ENCODE data around the gene CATSPER1.

CATSPER1 gene

DNA sequence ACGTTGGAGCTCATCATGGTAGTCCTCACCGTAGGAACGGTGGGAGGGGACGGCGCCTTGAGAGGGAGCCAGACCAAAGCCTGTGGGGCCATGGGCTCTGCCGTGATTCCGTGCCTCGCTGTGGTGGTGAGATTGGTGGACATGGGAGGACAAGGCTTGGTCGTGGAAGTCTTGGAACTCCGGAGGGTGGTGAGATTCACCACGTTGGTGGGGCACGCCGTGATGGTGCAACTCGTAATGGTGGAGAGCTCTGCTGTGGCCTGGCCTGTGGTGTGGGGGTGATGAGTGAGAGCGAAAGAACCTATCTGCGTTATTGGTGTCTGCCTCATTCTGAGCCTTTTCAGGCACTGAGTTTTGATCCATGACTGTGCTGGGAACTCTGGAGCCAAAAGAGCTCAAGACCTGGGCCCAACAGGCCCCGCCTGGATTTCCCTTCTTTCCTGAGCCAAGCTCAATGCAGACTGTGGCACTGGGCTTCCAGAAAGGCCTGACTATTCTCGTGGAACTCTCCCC lies at the start of gene CATSPER1:
CATSPER1 (minus strand) TSS at position 463 of the 513 bp plus-strand sequence; CDS start at position 363, 100 bp downstream.
- no peak for DNase-seq

DNA sequence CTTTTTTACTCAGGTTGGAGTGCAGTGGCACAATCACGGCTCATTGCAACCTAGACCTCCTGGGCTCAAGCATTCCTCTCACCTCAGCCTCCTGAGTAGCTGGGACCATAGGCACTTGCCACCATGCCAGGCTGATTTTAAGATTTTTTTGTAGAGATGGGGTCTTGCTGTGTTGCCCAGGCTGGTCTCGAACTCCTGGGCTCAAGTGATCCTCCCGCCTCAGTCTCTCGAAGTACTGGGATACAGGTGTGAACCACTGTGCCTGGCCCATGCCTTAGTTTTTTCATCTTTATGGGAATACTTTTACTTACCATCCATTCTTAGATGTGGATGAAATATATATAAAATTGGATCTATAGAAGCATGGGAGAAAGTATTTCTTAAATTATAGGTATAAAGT lies 49.0 kb upstream of the CATSPER1 start:
- no peak for DNase-seq

DNA sequence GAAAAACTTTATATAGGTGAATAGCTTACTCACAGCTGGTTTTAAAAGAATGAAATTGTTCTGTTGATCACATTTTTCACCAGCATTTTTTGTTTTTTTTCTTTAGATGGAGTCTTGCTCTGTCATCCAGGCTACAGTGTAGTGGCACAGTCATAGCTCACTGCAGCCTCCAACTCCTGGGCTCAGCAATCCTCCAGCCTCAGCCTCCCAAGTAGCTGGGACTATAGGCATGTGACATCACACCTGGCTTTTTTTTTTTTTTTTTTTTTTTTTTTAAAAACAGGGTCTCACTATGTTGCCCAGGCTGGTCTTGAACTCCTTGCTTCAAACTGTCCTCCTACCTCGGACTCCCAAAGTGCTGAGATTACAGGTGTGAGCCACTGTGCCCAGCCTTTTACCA lies 47.4 kb upstream of the CATSPER1 start:
- DNase-seq: no peak

DNA sequence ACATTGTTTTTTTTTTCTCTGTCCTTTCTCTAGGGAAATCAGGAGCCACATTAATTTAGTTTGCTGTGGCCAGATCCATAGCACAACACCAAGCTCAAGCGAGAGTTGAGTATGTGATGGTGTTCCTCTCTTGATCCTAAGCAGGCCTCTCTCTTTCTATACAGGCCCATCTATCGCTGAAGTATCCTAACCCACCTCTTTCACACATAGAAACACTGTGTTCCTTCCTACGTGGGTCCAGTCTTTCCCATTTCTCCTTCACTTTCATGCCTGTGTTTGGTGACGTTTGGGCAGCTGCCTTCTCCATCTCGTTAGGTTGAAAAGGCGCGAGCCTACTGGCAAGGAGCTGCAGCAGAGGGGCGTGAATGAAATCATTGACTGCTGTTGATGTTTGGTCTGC lies 46.2 kb upstream of the CATSPER1 start:
- no peak for DNase-seq

DNA sequence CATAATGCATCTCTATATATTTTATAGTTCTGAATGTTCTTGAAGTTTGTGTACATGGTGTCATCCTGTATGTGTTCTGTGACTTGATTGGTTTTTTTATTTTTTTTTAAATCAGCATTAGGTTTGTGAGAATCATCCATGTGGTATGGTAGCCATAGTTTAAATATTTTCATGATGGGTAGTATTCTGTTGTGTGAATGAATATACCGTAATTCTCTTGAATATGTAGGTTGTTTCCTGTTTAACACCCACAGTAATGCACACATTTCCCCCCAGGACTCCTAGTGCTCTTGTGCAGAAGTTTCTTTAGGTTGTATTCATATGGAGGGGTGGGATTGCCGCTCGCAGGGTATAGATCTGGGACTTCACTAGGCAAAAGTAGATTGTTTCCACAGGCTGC lies 45.8 kb upstream of the CATSPER1 start:
- no peak for DNase-seq

DNA sequence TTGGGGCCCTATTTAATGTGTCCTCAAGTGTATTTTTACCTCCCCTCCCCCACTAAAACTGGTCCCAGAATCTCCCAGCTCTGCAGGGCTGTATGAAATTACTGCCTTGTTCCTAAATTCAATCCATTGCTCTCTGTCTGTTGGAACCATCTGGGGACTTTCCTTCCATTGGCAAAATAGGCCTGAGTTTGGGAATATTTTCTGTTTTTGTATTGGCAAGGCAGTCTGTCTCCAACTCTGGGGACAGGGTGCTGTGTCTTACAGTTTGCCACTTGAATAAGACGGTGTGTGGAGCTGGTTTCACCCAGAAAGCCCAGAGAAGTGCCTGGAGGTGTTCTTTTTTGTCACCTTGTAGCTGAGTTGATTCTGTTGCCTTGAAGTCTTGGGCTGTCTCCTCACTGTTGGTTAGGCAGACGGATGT lies 45.1 kb upstream of the CATSPER1 start:
- no peak for DNase-seq

DNA sequence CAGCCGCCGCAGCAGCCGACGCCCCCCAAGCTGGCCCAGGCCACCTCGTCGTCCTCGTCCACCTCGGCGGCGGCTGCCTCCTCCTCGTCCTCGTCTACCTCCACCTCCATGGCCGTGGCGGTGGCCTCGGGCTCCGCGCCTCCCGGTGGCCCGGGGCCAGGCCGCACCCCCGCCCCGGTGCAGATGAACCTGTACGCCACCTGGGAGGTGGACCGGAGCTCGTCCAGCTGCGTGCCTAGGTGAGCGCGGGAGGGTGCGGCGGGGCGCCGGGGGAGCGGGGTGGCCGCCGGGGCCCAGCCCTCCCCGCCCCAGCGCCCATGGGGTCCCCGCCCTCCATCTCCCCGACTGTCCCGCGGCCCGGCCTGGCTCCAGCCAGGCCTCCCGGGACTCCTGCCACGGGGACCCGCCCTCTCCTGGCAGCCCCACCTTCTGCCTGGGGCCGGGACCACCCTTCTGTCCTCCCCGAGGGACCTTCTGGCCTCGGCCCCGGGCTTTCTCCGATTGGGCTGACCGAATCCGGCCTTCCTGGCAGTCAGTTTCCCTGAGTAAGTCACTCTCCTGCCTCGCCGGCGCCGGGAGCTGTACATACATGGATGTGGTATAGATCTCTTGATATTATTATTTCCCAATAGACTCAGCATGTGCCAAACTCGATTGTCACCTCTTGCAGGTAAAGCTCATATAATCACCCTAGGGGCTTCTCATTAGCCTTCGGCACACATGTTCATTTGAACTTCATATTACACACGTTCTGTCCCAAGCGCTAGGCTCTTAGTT lies 44.5 kb upstream of the CATSPER1 start:
- DNase-seq: peak; percentile 77

DNA sequence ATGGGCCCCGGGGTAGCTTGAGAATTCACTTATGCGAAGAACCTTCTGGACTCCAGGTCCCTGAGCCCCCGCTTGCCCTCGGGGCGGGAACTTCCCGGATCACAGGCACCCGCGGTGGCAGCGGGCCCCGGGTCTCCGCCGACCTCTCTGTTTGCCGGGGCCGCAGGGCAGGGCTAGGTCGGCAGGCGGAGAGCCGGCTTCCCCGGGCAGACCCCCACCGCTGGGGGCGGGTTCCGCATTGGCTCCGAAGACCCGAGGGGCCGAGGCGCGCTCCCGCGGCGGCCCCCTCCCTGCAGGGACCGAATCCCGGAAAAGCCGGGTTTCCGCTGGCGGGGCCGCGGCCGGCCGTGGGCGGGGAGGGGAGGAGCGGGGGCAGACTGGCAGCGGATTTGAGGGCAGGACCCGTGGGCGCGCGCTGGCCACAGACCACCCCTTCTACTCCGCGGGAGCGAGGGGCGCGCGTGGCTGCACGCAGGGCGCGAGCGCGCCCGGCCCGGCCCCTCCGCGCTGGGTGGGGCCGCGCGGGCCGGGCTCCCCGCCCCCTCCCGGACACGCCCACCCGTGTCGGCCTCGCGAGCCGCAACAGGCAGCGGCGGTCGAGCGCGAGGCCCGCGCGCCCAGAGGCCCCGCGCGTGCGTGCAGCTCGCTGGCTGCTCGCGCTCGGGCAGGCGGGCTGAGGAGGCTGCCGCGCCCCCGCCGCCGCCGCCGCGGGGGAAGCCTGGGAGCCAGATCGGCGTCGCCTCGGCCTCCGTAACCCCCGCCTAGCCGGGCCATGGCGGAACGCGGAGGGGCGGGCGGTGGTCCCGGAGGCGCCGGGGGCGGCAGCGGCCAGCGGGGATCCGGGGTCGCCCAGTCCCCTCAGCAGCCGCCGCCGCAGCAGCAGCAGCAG lies 43.7 kb upstream of the CATSPER1 start, which contains the start of gene PACS1:
PACS1 (plus strand) TSS at position 558 of the 889 bp plus-strand sequence; CDS start at position 773, 215 bp downstream.
- DNase-seq: peak; percentile 91

DNA sequence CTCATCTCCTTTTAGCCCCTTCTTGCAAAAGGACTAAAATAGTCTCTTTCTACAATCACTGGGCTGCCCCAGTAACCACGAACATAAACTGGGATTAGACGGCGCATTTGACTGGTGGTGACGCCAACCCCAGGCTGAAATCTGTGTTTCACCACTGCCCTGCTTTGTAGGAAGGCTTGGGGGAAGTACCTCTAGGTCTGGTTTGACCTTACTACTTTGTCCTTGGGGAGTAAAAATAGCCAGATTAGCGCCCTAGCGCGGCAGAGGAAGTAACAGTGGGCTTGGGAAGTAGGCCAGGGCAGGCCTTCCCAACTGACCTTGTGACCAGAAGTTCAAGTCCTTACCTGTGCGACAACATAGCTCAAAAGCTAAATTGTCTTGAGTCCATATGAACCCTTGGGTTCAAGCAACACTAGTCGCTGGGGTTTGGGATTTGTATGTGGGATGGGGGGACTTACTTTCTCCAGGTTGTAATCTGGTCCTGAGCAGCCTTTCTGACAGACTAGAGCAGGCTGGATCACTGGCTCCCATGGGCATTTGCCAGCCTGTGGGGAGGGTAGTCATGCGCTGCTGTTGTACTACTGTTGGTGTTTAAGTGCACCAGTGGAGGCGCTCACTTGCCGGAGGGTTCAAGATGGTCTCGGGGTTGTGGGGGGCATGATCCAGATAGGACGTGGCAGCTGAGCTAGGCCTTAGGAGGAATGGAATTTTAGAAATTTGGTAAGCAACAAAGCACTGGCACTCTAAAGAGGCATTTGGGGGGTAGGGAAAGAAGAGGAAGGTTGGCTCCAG lies 42.8 kb upstream of the CATSPER1 start:
- DNase-seq: peak; percentile 63

DNA sequence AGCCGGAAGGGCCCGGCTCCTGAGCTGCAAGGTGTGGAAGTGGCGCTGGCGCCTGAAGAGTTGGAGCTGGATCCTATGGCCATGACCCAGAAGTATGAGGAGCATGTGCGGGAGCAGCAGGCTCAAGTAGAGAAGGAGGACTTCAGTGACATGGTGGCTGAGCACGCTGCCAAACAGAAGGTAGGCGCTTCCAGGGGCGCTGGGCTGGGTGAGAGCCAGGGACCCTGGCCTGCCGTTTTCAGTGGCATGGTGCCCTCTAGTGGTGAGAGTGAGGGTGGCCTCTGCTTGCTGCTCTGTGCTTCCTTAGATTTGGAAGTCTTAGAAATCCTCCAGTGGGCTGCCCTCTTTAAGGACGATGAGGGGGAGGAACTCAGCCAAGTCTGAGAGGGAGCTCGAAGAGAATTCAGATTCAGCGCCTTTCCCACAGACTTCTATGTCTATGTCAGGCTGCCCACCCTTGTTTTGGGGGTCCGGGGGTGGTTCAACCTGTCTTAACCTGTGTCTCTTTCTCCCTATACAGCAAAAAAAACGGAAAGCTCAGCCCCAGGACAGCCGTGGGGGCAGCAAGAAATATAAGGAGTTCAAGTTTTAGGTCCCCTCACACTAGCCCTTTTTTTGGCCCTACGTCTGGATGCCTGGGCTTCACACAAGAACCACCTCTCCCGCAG lies 42.0 kb upstream of the CATSPER1 start:
- DNase-seq: peak; percentile 89

DNA sequence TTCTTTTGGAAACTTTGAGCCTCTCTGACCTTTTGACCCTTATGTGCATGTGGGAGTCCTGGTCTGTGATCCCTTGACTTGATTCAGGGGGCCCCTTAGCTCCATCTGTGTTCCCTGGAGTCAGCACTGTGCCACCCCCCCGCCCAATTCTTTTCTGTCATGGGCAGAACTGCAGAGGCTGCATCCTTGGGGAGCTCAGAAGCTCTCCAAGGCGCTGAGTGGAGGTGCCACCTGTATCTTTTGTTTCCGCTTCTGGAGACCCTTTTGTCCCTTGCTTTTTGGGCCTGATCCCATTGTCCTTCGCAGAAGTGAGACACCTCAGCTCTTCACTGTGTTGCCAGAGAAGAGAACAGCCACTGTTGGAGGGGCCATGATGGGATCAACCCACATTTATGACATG lies 41.4 kb upstream of the CATSPER1 start:
- peak; percentile 58 for DNase-seq

DNA sequence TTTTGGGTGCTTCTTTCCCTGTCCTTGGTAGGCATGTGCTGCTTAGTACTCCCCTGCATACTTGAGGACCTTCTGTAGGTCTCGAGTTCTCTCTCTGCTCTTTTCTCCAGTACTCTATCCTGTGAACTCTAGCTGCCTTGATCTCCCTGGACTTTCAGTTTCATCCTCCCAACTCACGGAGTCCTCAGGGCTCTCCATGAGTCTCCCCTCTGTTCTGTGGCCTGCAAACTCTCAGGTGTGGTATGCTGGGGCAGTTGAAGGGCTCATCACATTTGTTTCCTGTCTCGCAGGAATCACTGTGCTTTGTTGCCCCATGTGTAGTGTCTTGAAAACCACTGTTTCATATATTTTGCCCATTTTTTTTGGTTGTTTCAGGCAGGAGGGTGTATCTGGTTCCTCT lies 40.5 kb upstream of the CATSPER1 start:
- DNase-seq: peak; percentile 52

DNA sequence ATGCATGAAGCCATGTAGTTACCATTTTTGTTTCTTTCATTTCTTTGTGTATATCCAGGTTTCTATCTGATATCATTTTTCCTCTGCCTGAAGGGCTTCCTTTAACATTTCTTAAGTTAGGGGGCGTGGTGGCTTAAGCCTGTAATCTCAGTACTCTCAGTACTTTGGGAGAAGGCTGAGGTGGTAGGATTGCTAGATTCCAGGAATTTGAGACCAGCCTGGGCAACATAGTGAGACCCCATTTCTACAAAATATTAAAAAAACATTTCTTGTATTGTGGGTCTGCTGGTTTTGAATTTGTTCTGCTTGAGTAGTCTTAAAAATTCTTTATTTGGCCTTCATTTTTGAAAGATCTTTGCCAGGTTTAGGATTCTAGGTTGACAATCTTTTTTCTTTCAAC lies 38.3 kb upstream of the CATSPER1 start:
- DNase-seq: no peak

DNA sequence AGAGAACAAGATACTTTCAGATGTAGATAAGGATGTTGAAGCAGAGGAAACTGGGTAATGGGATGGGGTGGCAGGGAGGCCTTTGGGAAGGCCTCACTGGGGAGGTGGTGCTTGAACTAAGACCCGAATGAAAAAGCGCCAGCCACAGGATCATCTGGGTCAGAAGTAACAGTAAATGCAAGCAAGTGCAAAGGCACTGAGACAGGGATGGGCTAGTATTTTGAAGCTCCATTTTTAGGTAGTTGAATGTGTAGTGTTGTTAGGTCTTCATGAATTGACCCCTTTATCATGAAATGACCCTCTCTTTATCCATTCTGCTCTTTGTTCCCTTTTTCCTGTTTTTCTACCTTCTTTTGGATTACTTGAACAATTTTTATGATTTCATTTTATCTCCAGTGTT lies 37.6 kb upstream of the CATSPER1 start:
- DNase-seq: no peak

DNA sequence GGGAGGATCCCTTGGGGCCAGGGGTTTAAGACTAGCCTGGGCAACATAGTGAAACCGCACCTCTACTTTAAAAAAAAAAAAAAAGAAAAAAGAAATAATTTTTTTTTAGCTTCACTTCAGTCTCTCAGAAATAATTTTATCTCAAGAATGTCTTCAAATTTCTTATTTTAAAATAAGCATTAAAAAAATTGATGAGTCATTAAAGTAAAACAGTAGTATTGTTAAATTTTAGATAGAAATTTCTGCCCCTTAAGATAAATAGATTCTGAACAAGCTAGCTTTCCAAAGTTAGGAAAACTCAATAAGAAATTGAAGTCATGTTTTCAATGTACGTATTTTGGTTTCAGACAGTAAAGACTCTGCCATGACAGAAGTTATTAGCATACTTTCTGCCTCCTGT lies 36.1 kb upstream of the CATSPER1 start:
- DNase-seq: no peak

DNA sequence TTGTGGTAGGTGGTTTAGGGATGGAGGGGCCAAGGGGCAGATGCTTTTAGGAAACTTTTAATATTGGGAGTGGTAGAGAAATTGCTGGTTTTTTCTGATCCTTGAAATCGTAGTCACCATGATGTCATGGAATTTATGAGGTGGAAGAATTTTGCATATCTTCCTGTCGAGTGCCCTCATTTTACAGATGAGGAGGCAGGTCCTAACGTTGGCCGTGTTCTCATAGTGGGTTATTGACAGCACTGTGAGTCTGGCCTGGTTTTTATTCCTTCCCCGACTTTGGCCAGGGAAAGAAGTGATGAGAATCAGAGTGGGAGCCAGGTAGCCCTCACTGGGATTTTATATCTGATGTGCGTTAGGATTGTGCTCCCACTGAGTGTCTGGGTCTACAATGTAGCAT lies 35.0 kb upstream of the CATSPER1 start:
- DNase-seq: no peak

DNA sequence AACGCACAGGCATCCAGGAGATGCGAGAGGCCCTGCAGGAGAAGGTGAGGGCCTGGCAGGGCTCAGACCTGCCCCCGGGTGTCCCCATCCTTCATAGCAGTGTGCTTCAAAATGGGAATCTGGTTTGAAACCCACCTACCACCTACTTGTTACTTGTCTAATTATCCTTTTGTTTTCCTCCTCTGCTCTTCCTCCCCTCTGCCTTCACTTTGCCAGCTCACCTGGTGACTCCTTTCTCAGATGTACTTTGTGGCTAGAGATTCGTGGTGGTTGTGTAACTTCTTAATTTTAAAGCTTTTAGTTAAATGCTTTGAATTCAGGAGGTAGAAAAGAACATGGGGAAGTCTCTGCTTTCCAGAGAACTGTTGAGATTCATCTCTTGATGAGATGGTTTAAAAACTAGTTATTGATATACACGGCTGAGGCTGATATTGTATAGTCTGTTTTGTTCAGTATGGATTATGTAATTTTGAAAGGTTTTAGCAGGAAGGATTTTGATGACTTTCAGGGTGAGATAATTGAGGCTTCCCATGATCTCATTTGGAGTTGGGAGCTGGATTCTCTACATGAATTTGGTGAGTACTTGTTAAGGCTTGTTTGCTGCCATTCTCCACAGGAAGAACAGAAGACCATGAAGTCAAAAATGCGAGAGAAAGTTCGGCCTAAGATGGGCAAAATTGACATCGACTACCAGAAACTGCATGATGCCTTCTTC lies 33.8 kb upstream of the CATSPER1 start:
- DNase-seq: no peak

DNA sequence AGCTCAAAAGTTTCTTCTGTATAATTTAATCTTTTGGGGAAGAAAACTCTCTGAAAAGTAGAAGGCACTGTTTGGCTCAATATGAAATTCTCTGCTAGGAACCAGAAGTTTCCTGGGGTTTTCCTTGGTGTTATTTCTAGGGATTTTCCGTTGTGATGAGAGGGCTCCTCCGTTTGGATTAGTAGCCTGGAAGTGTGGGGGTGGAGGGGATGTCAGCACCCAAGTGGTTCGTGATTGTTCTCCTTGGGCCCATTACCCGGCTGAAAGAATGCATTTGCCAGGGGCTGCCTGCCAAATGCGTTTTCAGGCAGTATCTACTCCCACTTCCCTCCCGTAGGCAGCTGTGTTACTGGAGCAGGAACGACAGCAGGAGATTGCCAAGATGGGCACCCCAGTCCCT lies 30.2 kb upstream of the CATSPER1 start:
- no peak for DNase-seq

DNA sequence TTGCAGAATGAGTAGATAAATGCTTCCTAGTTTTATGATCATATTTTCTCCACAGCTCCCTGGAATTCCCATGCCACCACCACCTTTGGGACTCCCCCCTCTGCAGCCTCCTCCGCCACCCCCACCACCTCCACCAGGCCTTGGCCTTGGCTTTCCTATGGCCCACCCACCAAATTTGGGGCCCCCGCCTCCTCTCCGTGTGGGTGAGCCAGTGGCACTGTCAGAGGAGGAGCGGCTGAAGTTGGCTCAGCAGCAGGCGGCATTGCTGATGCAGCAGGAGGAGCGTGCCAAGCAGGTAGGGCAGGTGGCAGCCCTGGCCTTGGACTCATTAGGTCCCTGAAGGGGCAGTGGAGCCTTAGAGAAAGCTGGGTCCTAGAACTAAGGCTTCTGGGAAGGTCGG lies 28.7 kb upstream of the CATSPER1 start:
- DNase-seq: no peak

DNA sequence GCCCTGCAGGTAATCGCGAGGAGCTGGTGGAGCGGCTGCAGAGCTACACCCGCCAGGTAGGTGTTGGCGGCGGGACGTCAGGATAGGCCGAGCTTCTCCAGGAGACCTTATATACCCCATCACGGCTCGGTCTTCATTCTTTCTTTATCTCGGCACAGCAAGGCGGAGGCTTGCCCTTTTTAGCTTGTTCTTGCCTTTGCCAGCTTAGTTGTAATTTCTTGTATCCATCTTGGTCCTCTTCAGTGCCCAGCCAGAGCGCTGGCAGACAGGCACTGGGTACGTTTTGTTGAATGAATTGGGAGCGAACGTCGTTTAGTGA lies 26.3 kb upstream of the CATSPER1 start:
- no peak for DNase-seq

DNA sequence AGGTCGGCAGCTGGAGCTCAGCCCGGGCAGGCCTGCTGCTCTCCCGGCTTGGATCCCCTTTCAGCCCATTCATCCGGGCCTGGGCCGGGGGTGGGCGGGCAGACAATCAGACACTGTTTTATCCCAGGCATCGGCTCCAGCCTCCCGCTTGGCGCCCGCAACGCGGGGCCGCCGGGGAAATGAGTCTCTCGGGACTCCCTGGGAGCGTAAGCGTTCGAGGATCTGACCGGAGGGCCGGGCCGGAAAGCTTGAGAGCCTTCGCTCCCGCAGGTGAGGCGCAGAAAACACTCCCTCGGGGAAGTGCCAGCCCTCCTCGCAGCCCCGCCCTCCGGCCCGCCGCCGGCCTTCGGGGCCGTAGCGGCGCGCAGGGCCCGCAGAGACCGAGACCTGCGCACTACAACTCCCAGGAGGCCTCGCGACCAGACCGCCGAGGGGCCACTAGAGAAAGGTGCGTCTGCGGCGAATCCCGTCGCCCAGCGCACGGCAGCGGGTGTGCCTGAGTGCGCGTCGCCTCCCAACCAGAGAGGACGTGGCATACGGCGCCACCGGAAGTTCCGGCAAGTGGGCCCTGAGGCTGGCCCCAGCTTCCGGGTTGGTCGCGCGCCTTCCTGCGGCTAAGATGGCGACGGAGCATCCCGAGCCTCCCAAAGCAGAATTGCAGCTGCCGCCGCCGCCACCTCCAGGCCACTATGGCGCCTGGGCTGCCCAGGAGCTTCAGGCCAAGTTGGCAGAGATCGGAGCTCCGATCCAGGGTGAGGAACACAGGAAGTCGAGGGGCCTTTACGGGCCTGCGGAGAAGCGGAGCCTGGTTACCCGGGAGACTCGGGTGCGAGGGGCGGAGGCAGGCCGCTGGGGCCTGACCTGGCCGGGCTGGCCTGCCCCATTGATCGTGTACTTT lies 25.7 kb upstream of the CATSPER1 start, which contains the start of gene SF3B2:
SF3B2 (plus strand) TSS at position 599 of the 898 bp plus-strand sequence; CDS start at position 620, 21 bp downstream.
- peak; percentile 96 for DNase-seq
